PFSK-1 (cell line): ENCODE results near the gene RCAN3.

Experiments used
- FOXP2 ChIP-seq: optimal IDR thresholded peaks from 2 replicates; pipeline ENCODE3; 2011; ENCODE audit warnings: borderline replicate concordance, control low read depth, inconsistent platforms; ENCODE audit not compliant: insufficient read depth; ENCODE audit errors: extremely low read length, extremely low read depth
- POLR2AphosphoS5 ChIP-seq: IDR thresholded peaks from 2 replicates; pipeline ENCODE4 v1.6.1; 2012; ENCODE audit warnings: low read depth, mild to moderate bottlenecking, control low read depth, low read length, moderate library complexity
- REST ChIP-seq, 2 experiments: IDR thresholded peaks; 2 replicates each; pipeline versions ENCODE4 v1.6.1 to v1.8.0; 2011 to 2012; ENCODE audit warnings: low read depth in 2 of 2, low read length in 2 of 2, control low read depth in 1 of 2, inconsistent platforms in 1 of 2, mild to moderate bottlenecking in 1 of 2, moderate library complexity in 1 of 2; ENCODE audit not compliant: insufficient read depth in 1 of 2
- SIN3A ChIP-seq: IDR thresholded peaks from 2 replicates; pipeline ENCODE4 v1.6.1; 2012; ENCODE audit warnings: mild to moderate bottlenecking, low read length, moderate library complexity, borderline replicate concordance; ENCODE audit not compliant: insufficient read depth
- TAF1 ChIP-seq: IDR thresholded peaks from 2 replicates; pipeline ENCODE4 v1.6.1; 2012; ENCODE audit warnings: low read length, control low read depth, borderline replicate concordance; ENCODE audit not compliant: insufficient read depth

- TF ChIP-seq REST (IDR thresholded peaks at IDR 0.05; ENCODE audit: insufficient read depth in 1 of 2, low read depth in 2 of 2, low read length in 2 of 2) = no peak
- TF ChIP-seq TAF1 = no peak
- no peak for TF ChIP-seq POLR2AphosphoS5
- TF ChIP-seq SIN3A = no peak
- no peak for TF ChIP-seq FOXP2
Observed at GRCh38 chr1:24491577-24492360, 10.9 kb upstream of the RCAN3 start.
